HG03520 (cell line): ENCODE measurements around the gene CSNK1G3.

Experiments used
- ATAC-seq: cut with Tn5 transposase; IDR thresholded peaks from one replicate; pipeline ENCODE4 v1.9.1; 2021; ENCODE audit warnings: mild to moderate bottlenecking, moderate library complexity; ENCODE audit not compliant: unreplicated experiment

CSNK1G3 gene

GRCh38 chr5:123512611-123513461 is 859 bp downstream of the CSNK1G3 start:
- ATAC-seq = peak; percentile 22

GRCh38 chr5:123514615-123515355 is 2.8 kb downstream of the CSNK1G3 start:
- ATAC-seq = no peak

- ATAC-seq = no peak
Measured at GRCh38 chr5:123515904-123516303, 3.9 kb downstream of the CSNK1G3 start.

- ATAC-seq = no peak
Measured at GRCh38 chr5:123517476-123517875, 5.5 kb downstream of the CSNK1G3 start.

GRCh38 chr5:123518111-123518510 is 6.1 kb downstream of the CSNK1G3 start:
- peak; percentile 26 for ATAC-seq

GRCh38 chr5:123520677-123521247 is 8.8 kb downstream of the CSNK1G3 start:
- peak; percentile 57 for ATAC-seq

- ATAC-seq = no peak
Measured at GRCh38 chr5:123524146-123524545, 12.2 kb downstream of the CSNK1G3 start.

- ATAC-seq = no peak
Measured at GRCh38 chr5:123527190-123527589, 15.2 kb downstream of the CSNK1G3 start.

- no peak for ATAC-seq
Measured at GRCh38 chr5:123528065-123528464, 16.1 kb downstream of the CSNK1G3 start.

GRCh38 chr5:123528878-123529277 is 16.9 kb downstream of the CSNK1G3 start:
- no peak for ATAC-seq

- no peak for ATAC-seq
Measured at GRCh38 chr5:123530728-123531127, 18.8 kb downstream of the CSNK1G3 start.

GRCh38 chr5:123535648-123536047 is 23.7 kb downstream of the CSNK1G3 start:
- ATAC-seq = no peak

- ATAC-seq = no peak
Measured at GRCh38 chr5:123537256-123537655, 25.3 kb downstream of the CSNK1G3 start.

- no peak for ATAC-seq
Measured at GRCh38 chr5:123537845-123538244, 25.9 kb downstream of the CSNK1G3 start.

GRCh38 chr5:123538670-123539459 is 26.9 kb downstream of the CSNK1G3 start:
- no peak for ATAC-seq

GRCh38 chr5:123540534-123540933 is 28.6 kb downstream of the CSNK1G3 start:
- ATAC-seq = no peak

GRCh38 chr5:123543438-123543837 is 31.5 kb downstream of the CSNK1G3 start:
- no peak for ATAC-seq

- ATAC-seq = no peak
Measured at GRCh38 chr5:123545506-123545905, 33.5 kb downstream of the CSNK1G3 start.

GRCh38 chr5:123546657-123547056 is 34.7 kb downstream of the CSNK1G3 start:
- ATAC-seq = no peak

GRCh38 chr5:123549256-123549904 is 37.4 kb downstream of the CSNK1G3 start:
- peak; percentile 100 for ATAC-seq
